ENCODE measurements around the gene LAMA3.

DNA sequence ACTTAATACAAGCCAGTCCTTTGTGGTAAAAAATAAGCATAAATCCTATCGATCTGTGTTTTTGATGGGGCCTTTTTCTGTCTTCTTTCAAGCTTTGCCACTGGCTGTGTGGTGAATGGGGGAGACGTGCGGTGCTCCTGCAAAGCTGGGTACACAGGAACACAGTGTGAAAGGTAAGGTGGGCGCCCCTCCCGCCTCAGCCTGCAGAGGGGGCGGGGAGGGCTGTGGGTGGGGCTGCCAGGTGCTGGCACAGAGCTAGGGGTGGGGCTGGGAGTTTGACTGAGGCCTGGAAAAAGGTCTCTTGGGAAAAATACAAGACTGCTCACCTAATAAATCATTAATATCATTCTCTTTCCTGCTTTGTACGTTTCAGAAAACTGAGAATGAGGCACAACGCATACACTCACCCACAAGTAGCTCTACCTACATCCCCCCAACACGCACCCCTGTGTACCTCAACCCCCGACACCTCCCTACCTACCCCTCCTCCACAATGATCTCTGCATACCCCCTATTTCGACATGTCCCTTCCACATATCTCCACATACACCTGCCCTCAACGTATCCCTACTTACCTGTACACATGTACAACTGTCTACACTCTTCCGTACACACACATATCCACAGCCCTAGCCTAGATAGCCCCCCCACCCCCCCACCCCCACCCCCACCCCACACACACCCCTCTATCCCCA is 195.6 kb downstream of the LAMA3 start:
- no peak for TF ChIP-seq CTCF (IDR thresholded peaks at IDR 0.05)
- peak in 1 of 3 donors; percentile 17 for TF ChIP-seq POLR2A (IDR thresholded peaks at IDR 0.05)
